ENCODE data around the gene PLXNA4.

PLXNA4 gene

DNA sequence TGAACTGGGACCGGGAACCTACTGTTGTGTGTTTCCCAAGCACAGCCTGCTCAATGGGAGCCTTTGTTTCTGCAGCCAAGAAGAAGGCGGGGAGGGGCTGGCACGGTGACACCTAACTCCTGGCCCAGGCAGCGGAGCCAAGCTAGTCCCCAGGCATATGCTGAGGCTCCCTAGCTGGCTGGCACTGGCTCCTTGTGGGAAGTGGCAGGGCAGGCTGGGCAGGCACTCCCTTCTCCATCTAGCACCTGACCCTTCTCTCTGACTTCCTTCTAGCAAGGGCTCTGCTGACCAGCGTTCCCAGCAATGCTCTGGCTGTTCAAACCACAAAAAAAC, 325.0 kb downstream of the PLXNA4 start:
- no peak for DNase-seq

DNA sequence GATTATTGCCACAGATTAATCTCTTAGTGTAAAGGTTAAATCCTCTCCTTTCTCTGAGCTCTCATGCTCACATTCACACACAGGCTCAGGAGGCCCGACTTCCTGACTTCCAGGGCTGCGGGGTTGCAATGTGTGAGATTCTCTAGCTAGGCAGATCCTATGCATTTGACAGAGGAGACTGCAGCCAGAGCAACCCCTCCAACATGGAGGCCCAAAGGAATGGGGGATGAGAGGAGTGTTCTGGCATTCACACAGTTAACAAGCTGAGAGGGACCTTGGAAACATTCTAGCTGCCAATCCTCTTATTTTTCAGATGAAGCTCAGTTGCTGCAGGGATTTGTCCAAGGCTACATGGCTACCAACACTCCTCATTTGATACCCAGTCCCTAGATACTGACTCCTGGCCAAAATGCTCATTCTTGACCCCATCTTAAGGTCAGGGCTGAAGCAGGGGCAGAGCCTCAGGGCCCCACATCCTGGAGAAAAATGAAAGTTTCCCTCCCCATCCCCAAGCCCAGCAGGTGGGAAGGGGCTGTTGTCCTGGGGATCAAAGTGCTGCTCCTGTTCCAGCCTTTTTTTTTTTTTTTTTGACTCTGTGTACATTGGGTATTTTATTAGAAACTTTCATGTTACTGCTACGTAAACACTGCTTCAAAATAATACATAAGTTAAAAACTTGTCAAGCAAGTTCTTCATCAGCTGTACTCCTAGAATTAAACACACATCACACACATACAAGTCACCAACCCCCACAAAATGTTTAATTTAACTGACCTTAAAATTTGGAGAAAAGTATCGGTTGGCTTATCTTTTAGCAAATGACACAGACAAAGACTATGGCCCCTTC, 325.6 kb downstream of the PLXNA4 start:
- no peak for DNase-seq

DNA sequence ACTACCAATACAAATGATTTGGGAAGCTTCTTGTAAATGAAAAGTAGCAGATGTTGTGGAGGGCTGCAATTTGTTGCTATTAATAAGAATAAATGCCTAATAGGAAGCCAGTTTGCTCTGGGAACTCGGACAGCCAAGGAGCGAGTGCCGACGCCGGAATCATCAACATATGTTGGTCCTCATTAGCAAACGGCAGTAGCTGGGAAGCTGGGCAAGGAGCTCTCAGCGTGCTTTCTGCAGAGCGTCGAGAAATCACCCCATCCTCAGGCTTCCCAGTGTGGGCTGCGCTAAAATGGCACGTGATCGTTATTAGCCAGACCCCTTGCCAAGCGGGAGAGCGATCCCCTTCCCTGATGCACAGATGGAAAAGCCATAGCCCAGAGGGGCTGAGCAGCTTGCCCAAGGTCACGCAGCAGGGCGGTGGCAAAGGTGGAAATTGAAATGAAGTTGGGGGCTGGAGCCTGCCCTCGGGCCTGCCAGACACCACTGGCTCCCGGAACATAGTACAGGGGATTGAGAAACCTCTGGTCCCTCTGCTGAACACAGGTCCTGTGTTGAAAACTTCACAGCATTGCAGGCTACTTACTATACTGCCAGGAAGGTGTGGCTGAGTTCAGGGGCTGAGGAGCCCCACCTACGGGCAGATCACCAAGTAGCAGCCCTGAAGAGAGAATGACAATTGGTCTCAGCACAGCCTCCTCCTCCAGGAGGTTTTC, 326.9 kb downstream of the PLXNA4 start:
- DNase-seq, result peak; percentile 43

DNA sequence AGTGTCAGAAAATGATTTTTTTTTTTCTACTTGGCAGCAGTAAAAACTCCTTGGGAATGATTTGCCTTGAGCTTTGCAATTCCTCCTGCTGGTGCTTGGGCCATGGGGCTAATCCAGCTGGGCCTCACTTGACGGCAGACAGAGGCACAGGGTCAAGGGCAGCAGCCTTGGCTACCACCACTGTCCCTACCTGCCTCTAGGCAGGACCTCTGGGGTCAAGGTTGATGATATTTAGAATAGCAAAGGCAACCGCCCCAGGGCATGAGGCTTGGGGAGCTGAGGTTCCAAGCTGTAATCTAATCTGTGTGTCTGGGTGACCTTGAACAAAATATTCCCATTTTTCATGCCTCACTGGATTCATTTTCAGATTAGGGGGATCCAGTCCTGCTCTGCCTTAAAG, 327.4 kb downstream of the PLXNA4 start:
- no peak for DNase-seq

DNA sequence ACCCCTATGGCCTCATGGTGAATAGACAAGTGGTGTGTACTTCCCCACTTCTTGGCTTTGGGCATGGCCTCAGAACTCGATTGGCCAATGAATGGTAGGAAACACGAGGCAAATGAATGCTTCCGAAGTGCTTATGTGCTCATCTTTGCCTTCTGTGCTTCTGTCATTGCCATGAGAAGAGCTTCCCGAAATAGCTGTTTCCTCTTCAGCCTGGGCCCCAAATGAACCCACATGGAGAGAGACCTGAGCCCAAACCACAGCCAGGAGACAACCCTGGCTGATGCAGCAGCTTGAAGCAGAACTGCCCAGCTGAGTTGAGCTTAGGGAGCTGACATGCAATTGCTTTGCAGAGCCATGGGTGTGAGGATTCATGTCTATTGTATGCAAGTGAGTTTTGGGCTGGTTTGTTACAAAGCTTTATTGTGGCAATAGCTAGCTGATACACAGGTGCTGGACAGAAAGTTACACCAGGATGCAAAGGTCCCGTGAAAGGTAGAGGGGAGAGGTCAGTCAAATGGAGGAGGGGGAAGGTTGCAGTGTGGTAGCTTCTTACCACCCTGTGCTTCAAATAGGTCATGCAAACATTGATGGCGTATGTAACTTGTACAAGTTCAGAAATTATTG, 328.2 kb downstream of the PLXNA4 start:
- no peak for DNase-seq

DNA sequence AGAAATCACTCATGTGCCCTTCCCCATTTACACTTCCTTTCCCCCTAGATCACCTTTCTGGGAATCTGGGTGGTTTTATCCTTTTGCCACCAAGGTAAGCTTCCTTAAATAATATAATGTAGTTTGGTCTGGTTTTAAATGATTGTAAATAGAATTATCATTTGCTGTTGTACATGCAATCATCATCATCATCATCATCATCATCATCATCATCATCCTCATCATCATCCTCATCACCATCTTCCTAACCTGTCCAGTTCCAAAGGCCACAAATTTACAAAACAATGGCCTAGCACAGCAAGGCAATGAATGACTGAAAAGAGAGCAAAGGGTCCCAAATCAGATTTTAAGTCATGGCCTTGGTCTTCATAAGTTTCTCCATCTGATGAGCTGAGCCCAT, 329.7 kb downstream of the PLXNA4 start:
- DNase-seq, result no peak

DNA sequence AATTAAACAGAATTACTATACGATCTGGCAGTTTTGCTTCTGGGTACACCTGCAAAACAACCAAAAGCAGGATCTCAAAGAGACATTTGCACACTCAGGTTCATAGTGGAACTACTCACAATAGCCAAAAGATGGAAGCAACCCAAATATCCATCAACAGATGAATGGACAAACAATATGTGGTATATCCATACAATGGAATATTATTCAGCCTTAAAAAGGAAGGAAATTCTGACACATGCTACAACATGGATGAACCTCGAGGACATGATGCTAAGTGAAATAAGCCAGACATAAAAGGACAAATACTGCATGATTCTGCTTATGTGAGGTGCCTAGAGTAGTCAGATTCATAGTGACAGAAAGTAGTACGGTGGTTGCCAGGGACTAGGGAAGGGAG, 330.7 kb downstream of the PLXNA4 start:
- no peak for DNase-seq

DNA sequence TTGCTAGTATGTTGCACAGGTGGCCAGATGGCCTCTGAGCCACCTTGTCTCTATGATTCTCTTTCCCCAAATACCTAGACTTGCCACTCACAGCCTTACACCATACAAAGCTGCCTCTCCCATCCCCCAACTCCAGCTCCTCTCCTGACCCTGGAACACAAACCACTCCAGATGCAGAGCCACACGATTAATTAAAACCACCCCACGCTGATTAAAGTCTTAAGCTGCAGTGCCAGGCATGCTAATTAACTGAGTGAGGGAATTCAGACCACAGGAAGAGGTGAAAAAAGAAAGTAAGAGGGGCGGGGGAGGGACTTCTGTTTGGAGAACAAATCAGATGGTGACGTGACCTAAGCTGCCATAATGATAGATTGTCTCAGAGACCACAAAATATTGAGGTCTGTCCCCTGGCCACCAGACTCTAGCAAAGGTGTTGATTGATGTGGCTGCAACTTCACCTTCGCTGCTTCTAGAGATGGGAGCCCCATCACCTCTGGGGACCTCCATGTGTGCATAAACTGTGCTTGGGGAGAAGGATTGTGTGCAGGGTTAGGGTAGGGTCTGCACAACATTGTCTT, 331.3 kb downstream of the PLXNA4 start:
- peak; percentile 75 for DNase-seq

DNA sequence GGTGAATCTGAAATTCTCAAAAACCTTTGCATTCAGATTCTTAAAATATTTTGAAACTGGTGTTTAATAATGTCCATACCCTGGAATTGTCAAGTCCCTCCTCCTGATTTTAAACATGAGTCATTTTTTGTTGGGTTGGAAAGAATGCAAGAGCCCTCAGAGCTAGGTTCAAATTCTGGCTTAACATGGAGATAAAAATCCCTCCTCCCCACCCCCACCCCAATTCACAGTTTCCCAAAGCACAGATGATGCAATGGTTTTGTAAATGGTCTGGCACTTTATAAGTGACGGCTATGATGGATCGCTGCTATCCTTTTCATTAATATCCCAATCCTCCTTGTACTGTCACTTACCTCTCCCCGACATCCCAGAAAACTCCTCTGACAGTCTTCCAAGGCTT, 332.8 kb downstream of the PLXNA4 start:
- peak; percentile 92 for DNase-seq

DNA sequence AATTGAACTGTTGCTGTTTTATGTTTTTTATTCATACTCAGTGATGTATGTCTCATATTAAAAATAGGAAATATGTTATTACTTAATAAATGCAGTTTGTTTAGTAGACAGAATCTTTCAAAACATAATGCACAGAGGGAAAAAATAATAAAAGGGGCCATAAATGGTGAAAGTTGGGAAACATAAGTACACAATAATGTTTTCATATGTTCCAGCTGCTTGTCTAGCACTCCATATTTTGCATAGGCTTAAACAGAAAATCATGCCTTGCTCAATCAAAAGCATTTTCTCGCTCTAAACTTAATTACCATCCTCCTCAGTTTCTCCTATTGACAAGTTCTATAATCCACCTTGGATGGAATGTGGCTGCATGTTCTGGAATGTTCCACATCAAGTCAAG, 333.2 kb downstream of the PLXNA4 start:
- DNase-seq, result no peak

DNA sequence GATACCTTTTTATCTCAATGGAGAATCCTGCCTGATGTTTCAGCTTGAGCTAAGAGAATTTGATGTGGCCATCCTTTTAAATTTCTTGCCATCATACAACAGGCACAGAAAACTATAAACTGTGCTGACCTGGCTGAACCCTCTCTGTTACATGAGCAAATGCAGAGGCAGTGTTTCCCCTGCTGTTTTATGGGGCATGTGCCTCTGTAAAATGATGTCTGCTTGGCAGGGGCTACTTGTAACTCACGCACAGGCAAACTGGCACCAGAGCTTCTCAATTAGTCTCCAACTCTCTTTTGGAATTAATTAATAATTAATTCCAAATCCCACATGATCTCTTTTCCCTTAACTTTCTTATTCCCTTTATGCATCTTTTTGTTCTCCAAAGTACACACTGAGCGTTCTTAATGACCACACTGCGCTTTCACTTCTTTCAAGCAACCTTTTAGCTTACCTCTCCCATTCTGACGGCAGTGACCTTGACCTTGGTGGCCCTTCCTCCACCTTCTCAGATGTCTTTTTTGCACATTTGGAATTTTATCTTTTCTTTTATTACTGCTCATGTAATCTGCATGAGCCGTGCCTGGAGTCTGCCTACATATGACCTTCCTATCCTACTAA, 334.0 kb downstream of the PLXNA4 start:
- no peak for DNase-seq

DNA sequence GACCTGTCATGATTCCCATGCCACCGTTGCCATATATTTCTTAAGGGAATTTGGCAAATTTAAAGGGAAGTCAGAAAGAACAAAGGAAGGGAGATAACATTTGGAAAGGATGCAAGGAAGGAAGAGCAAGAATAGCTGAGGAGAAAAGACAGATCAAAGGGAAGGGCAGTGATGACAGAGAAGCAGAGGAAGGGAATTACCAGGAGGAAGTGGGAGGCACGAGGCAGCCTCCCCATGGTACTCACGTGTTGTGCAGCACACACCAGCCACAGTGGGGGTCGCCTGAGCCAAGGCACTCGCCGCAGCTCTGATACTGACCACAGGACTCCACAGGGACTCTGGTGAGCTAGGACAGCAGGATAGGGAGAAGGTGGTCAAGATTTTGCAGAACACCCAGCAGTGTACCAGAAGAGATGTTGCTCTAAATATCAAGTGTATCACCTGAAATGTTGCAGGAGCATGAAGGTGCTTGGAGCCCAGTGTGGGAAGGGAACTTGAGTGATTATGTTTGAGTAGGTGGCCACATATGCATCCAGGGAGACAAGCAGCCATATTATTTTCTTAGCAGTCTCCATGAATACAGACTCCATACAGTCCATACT, 335.3 kb downstream of the PLXNA4 start:
- no peak for DNase-seq

DNA sequence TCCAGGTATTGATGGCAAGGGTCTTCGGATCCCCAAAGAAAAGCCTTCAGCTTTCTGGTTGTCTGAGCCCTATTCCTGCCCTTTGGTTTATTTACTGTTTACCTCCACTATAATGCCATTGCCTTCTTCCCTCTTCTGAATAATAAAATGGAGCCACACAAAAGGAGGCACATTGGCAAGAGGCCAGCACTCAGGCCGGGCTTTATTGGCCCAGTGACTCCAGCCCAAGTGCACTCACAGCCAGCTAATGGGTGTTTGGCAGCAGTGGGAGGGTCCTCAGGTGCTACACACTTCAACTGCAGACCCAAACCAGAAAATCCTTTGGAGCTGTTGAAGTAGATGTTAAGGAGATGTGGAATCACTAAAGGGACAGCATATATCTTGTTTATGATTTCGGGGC, 336.0 kb downstream of the PLXNA4 start:
- no peak for DNase-seq

DNA sequence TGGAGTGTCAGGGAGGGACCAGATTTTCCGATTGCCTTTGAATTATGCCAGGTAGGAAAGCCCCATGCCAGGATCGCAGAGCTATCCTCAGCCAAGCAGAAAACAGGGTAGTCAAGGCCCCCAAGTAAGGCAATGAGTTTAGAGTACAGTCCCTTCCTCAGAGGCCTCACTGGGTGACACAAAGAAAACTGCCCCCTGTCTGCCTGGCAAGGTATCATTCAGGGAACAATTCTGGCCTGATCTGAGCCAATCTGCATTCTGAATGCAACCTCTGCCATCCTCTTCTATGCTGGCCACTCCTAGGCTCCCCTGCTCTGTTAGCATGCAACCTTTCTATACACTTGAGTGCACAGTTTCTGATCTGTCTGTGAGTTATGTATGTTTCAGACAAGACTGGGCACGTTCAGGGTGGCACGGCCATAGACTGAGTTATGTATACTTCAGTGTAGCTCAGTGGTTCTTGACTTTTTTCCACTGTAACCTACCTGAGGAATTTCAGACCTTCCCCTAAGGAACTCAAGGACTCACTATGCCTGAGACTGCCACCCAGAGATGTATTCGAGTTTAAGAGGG, 336.8 kb downstream of the PLXNA4 start:
- DNase-seq, result no peak

DNA sequence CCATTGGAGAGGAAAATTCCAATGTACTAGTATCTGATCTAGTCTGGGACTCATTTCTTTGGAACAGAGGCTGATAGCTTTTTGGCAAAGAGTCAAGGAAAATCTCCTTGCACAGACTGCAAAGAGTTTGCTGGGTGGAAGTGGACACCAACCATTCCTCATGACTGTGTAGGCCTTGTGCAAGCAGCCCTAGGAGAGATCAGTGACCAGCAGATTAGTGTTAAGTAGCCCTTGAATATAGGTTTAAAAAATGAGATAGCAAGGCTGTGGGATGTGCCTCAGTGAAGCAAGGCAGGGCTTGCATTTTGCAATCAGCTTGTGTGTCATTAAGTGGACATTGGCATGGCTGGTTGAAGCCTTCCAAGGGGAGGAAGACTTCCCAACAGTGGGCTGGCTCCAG, 341.6 kb downstream of the PLXNA4 start:
- DNase-seq, result no peak

DNA sequence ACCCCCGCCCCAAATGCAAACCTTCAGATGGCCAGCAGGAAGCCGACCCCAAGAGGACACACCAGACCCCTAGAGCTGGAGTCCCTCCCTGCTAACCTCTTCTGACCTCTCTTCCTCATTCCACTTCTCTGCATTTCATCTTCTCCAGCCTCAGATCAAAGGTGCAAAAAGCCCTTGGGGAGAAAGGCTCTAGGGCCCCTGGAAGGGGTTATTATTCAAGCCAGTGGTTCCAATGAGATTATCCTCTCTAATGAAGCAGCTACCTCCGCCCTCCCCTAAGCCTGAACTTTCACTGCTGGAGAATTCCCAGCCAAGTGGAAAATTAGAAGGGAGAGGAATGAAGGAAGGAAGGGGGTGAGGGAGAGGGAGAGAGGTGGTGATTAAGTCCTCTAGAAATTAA, 343.9 kb downstream of the PLXNA4 start:
- DNase-seq, result no peak

DNA sequence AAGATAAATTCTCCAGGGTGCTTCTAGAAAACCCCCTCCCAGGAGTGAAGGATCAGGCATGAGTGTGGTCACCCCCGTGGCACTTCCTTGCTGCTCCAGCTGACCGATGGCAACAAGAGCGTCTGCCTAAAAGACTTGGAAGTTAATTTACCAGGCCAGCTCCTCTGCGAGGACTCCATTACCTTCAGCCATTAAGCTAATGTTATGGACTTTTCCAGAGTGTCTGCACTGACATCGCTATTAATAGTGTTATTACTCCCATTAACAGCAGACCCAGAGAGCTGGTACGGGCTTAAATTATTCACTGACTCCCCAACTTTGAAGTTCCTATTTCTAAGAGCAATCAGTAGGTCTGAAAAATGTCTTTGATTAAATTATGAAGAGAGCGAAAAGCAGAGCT, 345.8 kb downstream of the PLXNA4 start:
- no peak for DNase-seq

DNA sequence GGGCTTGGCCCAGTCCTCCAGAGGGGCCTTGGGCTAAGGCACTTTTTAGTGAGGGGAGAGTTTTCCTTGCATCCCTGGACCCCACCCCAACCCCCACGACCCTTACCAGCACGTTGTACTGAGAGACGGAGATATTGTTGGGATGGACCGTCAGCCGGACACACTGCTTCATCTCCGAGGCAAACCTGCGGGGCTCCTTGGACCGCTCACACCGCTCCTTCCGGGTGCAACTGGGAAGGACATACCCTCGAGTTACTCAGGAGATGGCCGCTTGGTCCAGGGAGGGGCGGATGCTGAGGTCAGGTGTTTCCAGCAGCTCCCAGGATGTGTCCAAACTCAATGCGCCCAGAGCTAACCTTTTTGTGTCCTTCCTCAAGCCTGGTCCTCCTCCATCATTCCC, 348.0 kb downstream of the PLXNA4 start:
- no peak for DNase-seq

DNA sequence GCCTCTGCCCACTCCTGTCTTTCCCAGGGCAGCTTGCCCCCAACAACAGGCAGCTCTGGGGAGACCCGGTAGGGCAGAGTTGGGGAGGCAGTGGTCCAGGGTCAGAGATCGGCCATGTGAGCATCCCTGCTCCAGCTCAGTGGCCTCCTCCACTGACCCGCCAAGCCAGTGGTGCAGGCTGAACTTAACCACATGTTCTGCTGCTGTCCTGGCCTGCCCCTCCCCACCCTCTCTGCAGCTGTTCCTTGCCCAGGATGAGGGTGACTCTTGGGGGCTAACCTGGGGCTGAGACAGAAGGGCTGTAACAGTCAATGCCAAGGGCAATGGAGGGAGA, 349.3 kb downstream of the PLXNA4 start:
- no peak for DNase-seq

DNA sequence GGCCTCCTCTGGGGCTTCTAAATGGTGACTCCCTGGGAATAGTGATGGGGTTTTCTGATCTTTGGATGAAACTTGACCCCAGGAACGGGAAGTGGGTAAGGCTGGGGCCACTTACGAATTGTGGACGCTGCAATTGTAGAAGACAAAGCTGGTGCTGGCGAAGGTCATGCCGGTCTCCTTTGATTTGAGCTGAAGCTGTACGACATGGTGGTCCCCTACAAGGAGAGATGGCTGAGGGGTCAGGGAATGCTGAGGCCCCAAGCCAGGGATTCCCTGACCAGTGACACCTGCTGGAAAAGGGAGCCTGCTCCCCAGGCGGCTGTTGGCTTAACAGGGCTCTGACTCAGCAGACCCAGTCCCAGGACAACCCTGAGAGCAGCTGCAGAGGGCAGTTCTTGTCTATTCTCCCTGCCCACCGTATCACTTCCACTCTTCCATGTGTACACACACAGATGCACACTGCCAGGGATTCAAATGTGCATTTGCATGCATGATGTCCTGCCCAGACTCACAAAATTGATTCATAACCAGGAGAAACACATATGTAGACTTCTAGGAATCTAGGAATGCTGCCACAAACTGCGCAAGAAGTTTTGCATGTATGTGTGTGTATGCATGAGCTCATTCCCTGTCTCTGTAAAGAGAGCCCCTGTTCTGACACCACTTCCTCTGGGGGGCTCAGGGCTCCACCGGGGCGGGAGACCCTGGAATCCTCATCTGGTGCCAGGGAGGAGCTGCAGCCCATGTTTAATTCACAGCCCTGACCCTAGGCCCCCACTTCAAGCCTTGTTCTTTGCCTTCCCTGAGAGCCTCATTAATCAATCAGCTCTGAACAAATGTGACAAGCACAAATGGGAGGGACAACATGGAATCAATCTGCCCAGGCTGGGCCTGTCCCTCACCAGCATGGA, 350.0 kb downstream of the PLXNA4 start:
- DNase-seq, result peak; percentile 75

DNA sequence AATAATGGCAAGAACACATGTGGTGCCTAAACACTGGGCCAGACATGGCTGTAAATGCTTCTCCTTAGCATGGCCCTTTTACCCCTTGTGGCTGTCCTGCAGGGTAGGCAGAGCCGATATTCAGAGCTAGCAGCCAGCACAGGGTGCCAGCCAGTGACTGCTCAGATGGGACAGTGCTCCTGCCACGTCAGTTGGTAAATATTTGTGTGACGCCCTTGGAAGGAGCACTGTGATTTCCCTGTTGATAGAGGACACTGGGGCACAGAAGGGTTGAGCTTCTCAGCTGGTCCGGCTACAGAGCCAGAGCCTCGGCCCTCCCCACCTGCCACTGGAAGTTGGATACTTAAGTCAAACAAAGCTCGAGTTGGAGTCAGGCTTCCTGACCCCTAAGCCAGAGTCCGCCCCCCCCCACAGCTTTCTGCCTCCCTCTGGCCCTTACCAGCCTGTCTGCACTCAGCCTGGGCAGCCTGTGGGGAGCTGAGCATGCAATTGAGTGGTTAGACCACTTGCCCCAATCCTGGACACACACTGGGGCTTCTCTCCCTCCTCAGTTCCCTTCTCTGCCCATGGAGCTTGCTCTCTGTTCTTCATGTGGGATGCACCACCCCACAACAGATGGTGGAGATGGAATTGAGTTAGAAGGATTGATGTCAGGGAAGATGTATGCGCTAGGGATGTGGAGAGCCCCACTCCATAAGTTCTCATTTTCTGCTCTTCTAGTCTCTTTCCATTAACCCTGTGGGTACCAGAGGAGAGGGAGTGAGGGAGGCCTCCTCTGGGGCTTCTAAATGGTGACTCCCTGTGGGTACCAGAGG, 350.8 kb downstream of the PLXNA4 start:
- DNase-seq, result no peak
